HEK293 (cell line): ENCODE data around the gene SMARCD2.

Experiments
- MYNN ChIP-seq: fragments of 450-650 bp; formaldehyde crosslinking; IDR thresholded peaks from 2 replicates; pipeline ENCODE4 v1.5.1; 2016; ENCODE audit warnings: missing biosample characterization, missing genetic modification characterization, borderline replicate concordance
- ZFHX2 ChIP-seq: fragments of 450-650 bp; formaldehyde crosslinking; conservative IDR thresholded peaks from 2 replicates; pipeline ENCODE4 v1.5.1; 2016; ENCODE audit warnings: missing biosample characterization, missing genetic modification characterization
- ZNF366 ChIP-seq: fragments of 450-650 bp; formaldehyde crosslinking; conservative IDR thresholded peaks from 2 replicates; pipeline ENCODE4 v1.5.1; 2016; ENCODE audit warnings: missing biosample characterization, missing genetic modification characterization
- ZNF398 ChIP-seq: fragments of 450-650 bp; formaldehyde crosslinking; IDR thresholded peaks from 2 replicates; pipeline ENCODE4 v1.5.1; 2017; ENCODE audit warnings: missing biosample characterization, missing genetic modification characterization

- no peak for TF ChIP-seq MYNN (tag by site-specific recombination)
- peak; percentile 26; the same call in 1 of the 2 replicates for TF ChIP-seq ZFHX2 (tag by site-specific recombination)
- TF ChIP-seq ZNF398, result no peak
- TF ChIP-seq ZNF366, result no peak
Measured at GRCh38 chr17:63848834-63849689, 6.6 kb upstream of the SMARCD2 start.
